GM10266 (cell line): ENCODE results near the gene SCN5A.

Source experiments
- DNase-seq: peaks from one replicate; pipeline ENCODE4 v3.0.0; 2012; ENCODE audit errors: extremely low spot score
- CTCF ChIP-seq: IDR thresholded peaks from 2 replicates; pipeline ENCODE4 v1.5.1; 2012; ENCODE audit warnings: mild to moderate bottlenecking, low read depth; ENCODE audit not compliant: control insufficient read depth, insufficient read depth; ENCODE audit errors: missing control alignments

Gene SCN5A

DNA sequence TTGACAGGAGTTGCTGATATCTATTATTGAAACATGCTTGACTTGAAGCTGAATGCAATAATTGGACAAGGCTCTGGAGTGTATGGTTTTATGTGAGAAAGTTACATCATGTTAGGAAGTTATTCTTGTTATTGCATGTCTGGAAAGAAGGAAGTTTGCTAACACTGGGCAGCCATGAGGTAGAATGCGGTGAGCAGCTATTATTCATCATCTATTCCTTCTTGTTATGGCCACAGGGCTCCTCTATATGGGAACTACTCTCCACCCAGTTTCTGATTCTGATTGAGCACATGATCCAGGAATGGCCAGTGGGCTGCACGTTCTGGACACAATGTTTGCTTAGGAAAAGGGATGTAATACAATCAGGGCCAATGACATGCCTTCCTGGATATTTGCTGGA is 37.8 kb upstream of the SCN5A start:
- no peak for TF ChIP-seq CTCF
- no peak for DNase-seq

DNA sequence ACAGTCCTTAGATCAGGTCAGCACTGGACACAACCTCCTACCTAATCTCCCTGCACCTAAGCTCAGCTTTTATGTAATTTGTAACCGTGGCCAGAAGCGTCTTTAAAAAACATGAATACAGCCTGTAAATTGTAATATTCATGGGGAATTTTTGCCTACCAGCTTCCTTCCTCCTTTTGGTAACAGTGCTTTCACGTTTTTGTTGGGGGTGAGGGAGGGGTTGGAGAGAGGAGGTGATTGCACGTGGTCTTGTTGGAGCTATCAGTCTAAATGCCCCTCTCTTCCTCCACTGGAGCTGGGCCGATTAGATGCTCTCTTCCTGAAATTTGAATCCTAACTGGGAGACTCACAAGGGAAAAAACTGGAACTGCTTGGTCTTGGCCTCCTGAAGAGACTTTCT is 35.1 kb upstream of the SCN5A start:
- TF ChIP-seq CTCF, result no peak
- no peak for DNase-seq

DNA sequence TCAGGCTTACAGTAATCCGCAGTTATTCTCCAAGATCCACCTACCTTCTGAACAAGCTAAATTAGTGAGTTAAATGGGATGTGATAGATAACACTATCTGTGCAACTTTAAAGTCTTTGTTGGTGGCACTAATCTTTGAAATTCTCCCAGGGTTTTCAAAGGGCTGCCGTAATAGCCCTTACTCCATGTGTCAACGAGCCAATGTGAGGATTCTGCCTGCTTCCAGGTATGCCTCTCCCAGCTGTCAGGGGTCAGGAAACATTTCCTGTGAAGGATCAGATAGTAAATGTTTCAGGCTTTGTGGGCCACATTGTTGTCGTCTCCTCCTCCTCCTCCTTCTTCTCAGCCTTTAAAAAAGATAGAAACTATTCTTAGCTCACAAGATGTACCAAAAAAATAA is 20.2 kb upstream of the SCN5A start:
- no peak for DNase-seq
- TF ChIP-seq CTCF, result no peak

- DNase-seq, result no peak
- TF ChIP-seq CTCF, result peak; percentile 11
These were observed 13.1 kb upstream of the SCN5A start for GRCh38 chr3:38662544-38662943.

GRCh38 chr3:38658841-38659240 is 9.4 kb upstream of the SCN5A start:
- TF ChIP-seq CTCF, result no peak
- DNase-seq, result no peak

DNA sequence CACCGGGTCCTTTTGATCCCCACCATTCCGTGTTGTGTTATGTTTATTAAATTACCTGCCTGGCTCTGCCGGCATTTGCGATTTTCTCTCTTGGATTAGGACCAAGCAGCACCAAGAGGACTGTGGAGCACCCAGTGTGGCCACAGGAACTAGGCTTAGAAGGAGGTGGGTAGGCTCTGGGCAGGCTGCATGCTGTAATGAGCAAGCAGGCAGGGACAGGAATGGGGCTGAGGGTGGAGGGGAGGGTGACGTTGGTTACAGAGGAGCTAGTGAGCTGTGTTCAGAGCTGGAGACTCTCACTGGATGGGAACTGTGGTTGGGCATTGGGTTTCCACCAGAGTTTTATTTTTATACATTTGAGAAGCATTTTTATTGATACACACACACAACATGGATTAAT is 7.9 kb upstream of the SCN5A start:
- no peak for TF ChIP-seq CTCF
- no peak for DNase-seq

DNA sequence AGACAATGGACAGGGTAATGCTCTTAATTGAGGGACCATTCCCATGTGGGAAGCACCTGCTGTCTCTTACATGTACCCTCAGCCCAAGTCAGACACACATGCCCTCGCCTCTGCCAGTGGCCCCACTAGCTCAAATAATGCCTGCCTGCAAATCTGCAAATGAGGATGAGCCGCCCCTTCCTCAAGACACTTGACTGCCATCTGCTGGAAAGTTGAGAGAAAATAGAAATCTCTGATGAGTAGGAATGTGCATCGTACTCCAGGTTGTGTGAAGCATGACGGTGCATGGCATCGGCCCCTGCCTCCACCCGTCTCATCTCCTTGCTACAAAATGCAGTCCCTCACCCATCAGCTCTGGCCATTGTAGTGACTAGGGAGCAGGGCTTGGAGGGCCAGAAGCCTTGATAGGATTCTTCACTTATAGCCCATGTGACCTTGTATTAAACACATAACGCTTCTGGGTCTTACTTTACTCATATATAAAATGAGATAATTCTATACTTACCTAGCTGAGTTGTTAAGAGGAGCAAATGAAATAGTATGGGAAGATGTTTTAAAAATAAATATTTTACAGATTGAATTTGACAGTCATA is 6.3 kb upstream of the SCN5A start:
- no peak for DNase-seq

More for the DNA sequence above, 6.3 kb upstream of the SCN5A start:
- TF ChIP-seq CTCF, result peak; percentile 47
